ENCODE measurements around the gene ZNF550.
A peak's percentile ranks its signal among the peaks of the same experiment; 100 is the strongest.
"Not testable (repeated sequence)": the region's sequence is repeated elsewhere in the genome, so short reads cannot be mapped to it uniquely, and the experiment has no call there.

The ZNF550 gene

GRCh38 chr19:57488299-57488644, 71.4 kb downstream of the ZNF550 start:
- H3K4me3 ChIP-seq (ENCODE audit: insufficient read depth, low read depth, low read length) = peak overlapping the region; percentile 94
- not testable (repeated sequence) for H3K27me3 ChIP-seq (ENCODE audit: control insufficient read depth, insufficient read depth, low read length, poor library complexity, severe bottlenecking); H3K27ac ChIP-seq (ENCODE audit: insufficient read depth, low read depth, low read length, poor library complexity, severe bottlenecking); H3K4me1 ChIP-seq (ENCODE audit: control insufficient read depth, insufficient read depth, low read length); H3K9me3 ChIP-seq (ENCODE audit: control insufficient read depth, low read length)
- peaks cover 19% of the 10 kb centered on the region for H3K36me3 ChIP-seq (ENCODE audit: control insufficient read depth, insufficient read depth, low read length)
- WGBS, 2 experiments = no CpG with 5 or more reads among the region's 1 CpG

GRCh38 chr19:57487477-57488298, 72.0 kb downstream of the ZNF550 start, which contains the start of gene ZNF419:
ZNF419 (plus strand) TSS chr19:57487750; CDS start chr19:57487951, 201 bp downstream.
- H3K27me3 ChIP-seq (ENCODE audit: control insufficient read depth, insufficient read depth, low read length, poor library complexity, severe bottlenecking); H3K4me1 ChIP-seq (ENCODE audit: control insufficient read depth, insufficient read depth, low read length); H3K27ac ChIP-seq (ENCODE audit: insufficient read depth, low read depth, low read length, poor library complexity, severe bottlenecking); H3K9me3 ChIP-seq (ENCODE audit: control insufficient read depth, low read length): not testable (repeated sequence)
- peaks cover 14% of the 10 kb centered on the region for H3K36me3 ChIP-seq (ENCODE audit: control insufficient read depth, insufficient read depth, low read length)
- H3K4me3 ChIP-seq (ENCODE audit: insufficient read depth, low read depth, low read length) = peak within 1 kb of the TSS; percentile 94
- WGBS, 2 experiments = 2 to 3% methylated on average over 49 to 55 of the region's 69 CpGs
